T-helper 2 cell treated with Interferon-gamma antibody and Interleukin-4, amounts not matched to agents 5 μg/mL and 100 μg/mL, for 36 hours (primary cell): ENCODE results near the gene ECHS1.

Experiments used
- DNase-seq: peaks from one replicate; pipeline ENCODE4 v3.0.0; 2021; ENCODE audit warnings: low spot score
- H3K27ac Mint-ChIP-seq: one replicate; pipeline ENCODE4 v1.8.0; 2021; ENCODE audit warnings: mild to moderate bottlenecking, mixed read lengths
- H3K27me3 Mint-ChIP-seq: one replicate; pipeline ENCODE4 v1.8.0; 2021; ENCODE audit warnings: low read depth, mixed read lengths
- H3K36me3 Mint-ChIP-seq: one replicate; pipeline ENCODE4 v1.8.0; 2021; ENCODE audit warnings: low read depth, mixed read lengths
- H3K4me1 Mint-ChIP-seq: one replicate; pipeline ENCODE4 v1.8.0; 2021; ENCODE audit warnings: low read depth, mixed read lengths
- H3K4me3 Mint-ChIP-seq: one replicate; pipeline ENCODE4 v1.8.0; 2022; ENCODE audit warnings: mild to moderate bottlenecking, moderate library complexity, mixed read lengths
- H3K9me3 Mint-ChIP-seq: one replicate; pipeline ENCODE4 v1.8.0; 2021; ENCODE audit warnings: mixed read lengths

Gene ECHS1

GRCh38 chr10:133364645-133365431 lies 8.3 kb downstream of the ECHS1 start:
- H3K27ac Mint-ChIP-seq = no peak overlapping the region
- peaks cover 12% of the 10 kb centered on the region for H3K36me3 Mint-ChIP-seq
- peaks cover 4% of the 10 kb centered on the region for H3K4me1 Mint-ChIP-seq
- H3K27me3 Mint-ChIP-seq = no peaks in the 10 kb centered on the region
- H3K4me3 Mint-ChIP-seq = no peak overlapping the region
- no peaks in the 10 kb centered on the region for H3K9me3 Mint-ChIP-seq
- DNase-seq = no peak

GRCh38 chr10:133362846-133363245 lies 10.3 kb downstream of the ECHS1 start:
- Mint-ChIP-seq H3K27ac (no peak overlapping the region), H3K36me3 (peaks cover 12% of the 10 kb centered on the region), H3K9me3 (no peaks in the 10 kb centered on the region), H3K27me3 (no peaks in the 10 kb centered on the region), H3K4me3 (no peak overlapping the region), H3K4me1 (peaks cover 4% of the 10 kb centered on the region)
- DNase-seq = no peak

DNA sequence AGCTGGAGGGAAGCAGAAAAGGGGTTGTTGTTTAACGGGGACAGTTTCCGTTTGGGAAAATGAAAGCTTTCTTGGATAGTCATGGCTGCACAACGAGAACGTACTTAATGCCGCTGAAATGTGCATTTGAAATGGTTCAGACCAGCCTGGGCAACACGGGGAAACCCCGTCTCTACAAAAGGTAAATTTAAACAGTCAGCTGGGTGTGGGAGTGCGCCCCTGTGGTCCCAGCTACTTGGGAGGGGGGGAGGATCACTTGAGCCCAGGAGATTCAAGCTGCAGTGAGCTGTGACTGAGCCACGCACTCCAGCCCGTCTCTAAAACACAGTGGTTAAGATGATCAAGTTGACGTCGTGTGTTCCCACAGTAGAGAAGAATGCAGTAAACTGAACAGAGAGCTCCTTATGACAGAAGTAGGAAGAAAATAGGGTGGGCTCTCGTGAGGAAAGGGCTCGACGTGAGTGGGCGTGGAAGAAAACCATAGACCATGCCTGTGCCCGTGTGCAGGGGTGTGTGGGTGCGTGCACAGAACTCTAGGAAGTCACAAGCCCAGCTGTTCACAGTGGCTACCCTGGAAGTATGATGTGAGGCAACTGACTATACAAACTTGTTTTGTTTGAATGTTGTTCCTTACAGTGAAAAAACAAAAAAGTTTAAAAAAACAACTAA lies 11.2 kb downstream of the ECHS1 start:
- H3K27me3 Mint-ChIP-seq = no peaks in the 10 kb centered on the region
- no peak overlapping the region for H3K27ac Mint-ChIP-seq
- H3K4me1 Mint-ChIP-seq = peaks cover 4% of the 10 kb centered on the region
- no peak overlapping the region for H3K4me3 Mint-ChIP-seq
- DNase-seq = no peak
- no peaks in the 10 kb centered on the region for H3K9me3 Mint-ChIP-seq
- H3K36me3 Mint-ChIP-seq = peaks cover 12% of the 10 kb centered on the region

DNA sequence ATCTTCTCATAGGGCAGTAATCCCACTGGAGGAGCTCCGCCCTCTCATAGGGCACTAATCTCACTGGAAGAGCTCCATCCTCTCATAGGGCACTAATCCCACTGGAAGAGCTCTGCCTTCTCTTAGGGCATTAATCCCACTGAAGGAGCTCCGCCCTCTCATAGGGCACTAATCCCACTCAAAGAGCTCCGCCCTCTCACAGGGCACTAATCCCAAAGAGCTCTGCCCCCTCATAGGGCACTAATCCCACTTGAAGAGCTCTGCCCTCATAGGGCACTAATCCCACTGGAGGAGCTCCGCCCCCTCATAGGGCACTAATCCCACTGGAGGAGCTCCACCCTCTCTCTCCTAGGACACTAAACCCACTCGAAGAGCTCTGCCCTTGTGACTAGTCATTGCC lies 11.9 kb downstream of the ECHS1 start:
- Mint-ChIP-seq H3K36me3 (peaks cover 12% of the 10 kb centered on the region), H3K9me3 (no peaks in the 10 kb centered on the region), H3K4me1 (peaks cover 4% of the 10 kb centered on the region), H3K4me3 (no peak overlapping the region), H3K27me3 (no peaks in the 10 kb centered on the region), H3K27ac (no peak overlapping the region)
- DNase-seq = no peak

DNA sequence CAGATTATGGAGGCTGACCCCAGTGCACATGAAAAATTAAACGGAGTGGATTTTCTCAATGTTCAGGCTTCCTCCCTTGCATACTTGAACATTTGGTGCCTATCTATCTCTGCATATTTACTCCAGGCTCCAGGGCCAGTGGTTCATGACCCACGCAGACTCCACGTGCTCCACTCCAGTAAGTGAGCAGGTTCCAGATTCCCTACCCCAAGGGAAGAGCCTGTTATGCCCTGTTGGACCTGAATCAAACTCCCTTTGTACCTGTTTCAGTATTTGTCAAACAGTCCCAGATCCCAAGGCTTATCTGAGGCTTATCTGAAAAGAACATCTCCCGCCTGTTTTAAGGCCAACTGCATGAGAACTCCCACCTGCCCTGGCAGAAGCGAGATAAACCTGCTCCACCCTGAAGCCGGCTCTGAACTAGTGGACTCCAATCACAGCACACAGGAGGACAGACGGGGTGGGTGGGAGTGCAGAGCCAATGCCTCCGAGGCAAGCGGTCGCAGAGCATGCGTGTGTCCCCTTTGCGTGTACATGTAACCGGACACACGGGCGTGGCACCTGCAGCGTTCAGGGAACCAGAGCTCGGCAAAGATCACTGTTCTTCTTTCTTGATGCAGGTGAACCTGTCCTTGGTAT lies 13.1 kb downstream of the ECHS1 start:
- Mint-ChIP-seq H3K4me3 (no peak overlapping the region), H3K9me3 (no peaks in the 10 kb centered on the region), H3K27me3 (no peaks in the 10 kb centered on the region), H3K4me1 (peaks cover 4% of the 10 kb centered on the region), H3K36me3 (peaks cover 9% of the 10 kb centered on the region), H3K27ac (no peak overlapping the region)
- no peak for DNase-seq

- Mint-ChIP-seq H3K4me1 (peaks cover 4% of the 10 kb centered on the region), H3K27ac (no peak overlapping the region), H3K27me3 (no peaks in the 10 kb centered on the region), H3K4me3 (no peak overlapping the region), H3K9me3 (no peaks in the 10 kb centered on the region), H3K36me3 (peaks cover 6% of the 10 kb centered on the region)
- DNase-seq = no peak
Observed at GRCh38 chr10:133359554-133359971, 13.6 kb downstream of the ECHS1 start.

GRCh38 chr10:133358925-133359310 lies 14.2 kb downstream of the ECHS1 start:
- H3K36me3 Mint-ChIP-seq = peaks cover 5% of the 10 kb centered on the region
- DNase-seq = no peak
- no peak overlapping the region for H3K27ac Mint-ChIP-seq
- no peaks in the 10 kb centered on the region for H3K9me3 Mint-ChIP-seq
- no peaks in the 10 kb centered on the region for H3K27me3 Mint-ChIP-seq
- H3K4me3 Mint-ChIP-seq = no peak overlapping the region
- H3K4me1 Mint-ChIP-seq = peaks cover 4% of the 10 kb centered on the region

GRCh38 chr10:133358162-133358924 lies 14.8 kb downstream of the ECHS1 start:
- Mint-ChIP-seq H3K4me3 (no peak overlapping the region), H3K36me3 (peaks cover 5% of the 10 kb centered on the region), H3K27me3 (no peaks in the 10 kb centered on the region), H3K4me1 (peaks cover 4% of the 10 kb centered on the region), H3K9me3 (no peaks in the 10 kb centered on the region), H3K27ac (no peak overlapping the region)
- DNase-seq = no peak

DNA sequence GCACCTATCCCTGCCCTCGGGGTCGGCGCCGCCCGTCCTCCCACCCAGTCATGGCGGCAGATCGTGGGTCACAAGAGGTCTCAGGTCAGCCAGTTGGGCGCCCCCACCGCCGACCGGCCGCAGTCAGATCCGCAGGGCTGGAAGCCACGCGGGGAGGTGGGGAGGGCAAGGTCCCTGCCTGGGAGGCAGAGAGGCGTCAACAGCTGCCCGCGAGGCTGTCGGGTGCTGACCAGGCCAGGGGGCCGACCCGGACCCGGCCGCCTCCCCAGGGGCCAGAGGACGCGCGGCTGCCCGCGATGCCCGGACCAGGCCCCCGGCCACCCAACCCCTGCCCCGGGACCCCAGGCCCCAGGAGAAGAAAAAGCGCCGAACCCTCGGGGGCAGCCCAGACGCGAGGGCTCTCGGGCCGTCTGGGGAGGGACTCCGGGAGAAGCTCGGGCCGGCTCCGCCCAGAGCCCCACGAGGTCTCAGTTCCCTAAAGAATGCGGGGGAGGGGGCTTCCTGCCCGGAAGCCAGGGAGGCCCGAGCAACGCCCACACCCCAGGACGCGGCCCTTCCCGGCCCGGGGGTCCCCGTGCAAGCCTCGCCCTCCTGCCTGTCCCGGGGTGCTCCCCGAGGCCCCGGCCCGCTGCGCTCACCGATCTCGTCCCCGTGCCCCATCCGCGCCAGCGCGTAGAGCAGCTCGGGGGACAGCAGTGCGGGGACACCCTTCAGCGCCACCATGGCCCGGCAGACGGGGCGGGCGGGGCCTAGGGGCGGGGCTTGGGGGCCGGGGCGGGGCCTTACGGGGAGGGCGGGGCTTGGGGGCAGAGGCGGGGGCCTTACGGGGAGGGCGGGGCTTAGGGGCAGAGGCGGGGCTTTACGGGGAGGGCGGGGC lies 15.6 kb downstream of the ECHS1 start, which contains the start of gene FUOM:
FUOM (minus strand) TSS at position 735 of the 877 bp plus-strand sequence; CDS start at position 723, 12 bp downstream.
- Mint-ChIP-seq H3K27me3 (no peaks in the 10 kb centered on the region), H3K4me3 (peak within 1 kb of the TSS; percentile 70), H3K4me1 (peaks cover 4% of the 10 kb centered on the region), H3K27ac (no peak within 1 kb of the TSS), H3K9me3 (no peaks in the 10 kb centered on the region), H3K36me3 (peaks cover 5% of the 10 kb centered on the region)
- DNase-seq = peak; percentile 85

DNA sequence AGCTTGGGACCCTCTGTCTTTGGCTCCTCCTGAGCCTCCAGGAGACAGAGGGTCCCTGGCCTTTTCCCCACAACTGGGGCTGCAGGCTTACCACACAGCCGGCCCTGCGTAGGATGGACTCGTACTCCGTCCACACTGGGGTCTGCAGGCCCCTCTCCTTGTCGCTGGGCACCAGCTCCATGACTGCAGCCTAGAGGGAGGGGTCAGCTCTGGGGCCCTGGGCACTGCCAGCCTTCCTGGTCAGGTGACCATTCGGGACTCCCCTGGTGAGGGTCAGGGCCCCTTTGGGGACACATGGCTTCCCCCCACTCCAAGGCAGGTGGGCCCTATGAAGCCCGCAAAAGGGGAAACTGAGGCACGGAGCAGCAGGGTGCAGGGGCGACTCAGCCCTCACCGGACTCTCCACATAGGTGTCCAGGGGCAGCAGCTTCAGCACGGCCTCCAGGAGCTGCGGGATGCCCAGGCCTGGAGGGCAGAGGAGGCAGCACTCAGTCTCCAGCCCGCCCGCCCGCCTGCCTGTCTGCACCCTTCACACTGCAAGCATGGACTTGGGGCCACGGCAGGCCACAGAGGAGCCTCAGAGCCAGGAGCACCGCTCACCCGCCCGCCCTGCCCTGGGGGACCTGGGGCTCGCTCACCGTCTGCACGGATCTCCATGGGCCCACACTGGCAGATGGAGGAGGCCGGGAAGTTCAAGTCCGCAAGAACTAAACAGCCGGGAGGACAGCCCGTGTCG lies 16.4 kb downstream of the ECHS1 start:
- peaks cover under 1% of the 10 kb centered on the region for H3K36me3 Mint-ChIP-seq
- H3K27ac Mint-ChIP-seq = no peak overlapping the region
- DNase-seq = no peak
- H3K4me3 Mint-ChIP-seq = peak overlapping the region; percentile 70
- H3K9me3 Mint-ChIP-seq = no peaks in the 10 kb centered on the region
- no peaks in the 10 kb centered on the region for H3K27me3 Mint-ChIP-seq
- peaks cover 2% of the 10 kb centered on the region for H3K4me1 Mint-ChIP-seq

GRCh38 chr10:133355991-133356390 lies 17.2 kb downstream of the ECHS1 start:
- no peaks in the 10 kb centered on the region for H3K9me3 Mint-ChIP-seq
- H3K36me3 Mint-ChIP-seq = no peaks in the 10 kb centered on the region
- H3K27me3 Mint-ChIP-seq = no peaks in the 10 kb centered on the region
- peaks cover 2% of the 10 kb centered on the region for H3K4me1 Mint-ChIP-seq
- H3K27ac Mint-ChIP-seq = peak overlapping the region; percentile 26
- H3K4me3 Mint-ChIP-seq = peak overlapping the region; percentile 59
- DNase-seq = no peak

DNA sequence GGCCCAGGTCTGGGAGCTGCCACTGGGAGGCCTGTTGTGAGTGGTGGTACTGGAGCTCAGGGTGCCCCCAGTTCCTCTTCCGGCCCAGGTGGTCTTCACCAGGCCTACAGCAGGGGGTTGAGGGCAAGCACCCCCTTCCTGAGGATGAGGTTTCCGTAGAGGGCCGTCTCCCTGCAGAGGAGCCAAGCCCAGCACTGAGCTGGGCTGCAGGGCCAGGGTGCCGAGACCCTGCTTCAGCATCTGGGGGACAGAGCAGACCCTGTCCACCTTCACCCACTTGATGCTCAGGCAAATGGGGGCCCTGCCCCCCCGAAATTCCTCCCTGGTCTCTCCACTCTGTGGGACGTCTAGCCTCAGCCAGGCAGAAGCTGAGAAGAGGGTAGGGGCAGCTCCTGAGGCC lies 17.9 kb downstream of the ECHS1 start:
- DNase-seq = no peak
- H3K4me1 Mint-ChIP-seq = peaks cover 2% of the 10 kb centered on the region
- H3K27me3 Mint-ChIP-seq = no peaks in the 10 kb centered on the region
- H3K9me3 Mint-ChIP-seq = no peaks in the 10 kb centered on the region
- no peaks in the 10 kb centered on the region for H3K36me3 Mint-ChIP-seq
- H3K4me3 Mint-ChIP-seq = no peak overlapping the region
- no peak overlapping the region for H3K27ac Mint-ChIP-seq
